Activated CD8-positive, alpha-beta T cell treated with anti-CD3 and anti-CD28 coated beads for 36 hours (primary cell): ENCODE data around the gene AGPAT1. TPM values are rescaled to one million over a fixed set of nuclear protein-coding genes. Genes with fewer than 3 reads are reported as not detected.
A peak's percentile ranks its signal among the peaks of the same experiment; 100 is the strongest.

ENCODE experiments used
- ATAC-seq: fragments of 200-7000 bp; cut with Tn5 transposase; one replicate; pipeline ENCODE4 v1.10.0; 2021; ENCODE audit warnings: mild to moderate bottlenecking, moderate library complexity
- CTCF ChIA-PET: fragments of 350-600 bp; sonication (Branson Sonifier 250); formaldehyde crosslinking; loops from one replicate; lab custom pipeline; 2021; ENCODE audit warnings: antibody characterized with exemption; lab: Charles Lee
- POLR2A ChIA-PET: fragments of 350-600 bp; sonication (Branson Sonifier 250); formaldehyde crosslinking; loops from one replicate; lab custom pipeline; 2021; ENCODE audit warnings: antibody characterized with exemption; lab: Charles Lee
- DNase-seq: peaks from one replicate; pipeline ENCODE4 v3.0.0-alpha.2; 2020
- H3K27ac Mint-ChIP-seq: one replicate; pipeline ENCODE4 v1.8.0; 2021; ENCODE audit warnings: mild to moderate bottlenecking, mixed read lengths
- H3K27me3 Mint-ChIP-seq: one replicate; pipeline ENCODE4 v1.8.0; 2021; ENCODE audit warnings: mixed read lengths
- H3K36me3 Mint-ChIP-seq: one replicate; pipeline ENCODE4 v1.8.0; 2021; ENCODE audit warnings: low read depth, mixed read lengths
- H3K4me1 Mint-ChIP-seq: one replicate; pipeline ENCODE4 v1.8.0; 2021; ENCODE audit warnings: low read depth, mixed read lengths
- H3K4me3 Mint-ChIP-seq: one replicate; pipeline ENCODE4 v1.8.0; 2021; ENCODE audit warnings: mild to moderate bottlenecking, moderate library complexity, mixed read lengths
- H3K9me3 Mint-ChIP-seq: one replicate; pipeline ENCODE4 v1.8.0; 2021; ENCODE audit warnings: mixed read lengths
- CTCF ChIP-seq: fragments of 200-600 bp; IDR thresholded peaks from one replicate; pipeline ENCODE4 v1.8.0; 2022; ENCODE audit warnings: antibody characterized with exemption, mild to moderate bottlenecking
- intact Hi-C: fragments of 100-400 bp; cut with micrococcal nuclease; formaldehyde crosslinking; loops from one replicate; pipeline ENCODE4 v1.10.0; 2022
- total RNA-seq, 2 experiments: library from RNA; stranded (reverse); gene quantifications; one replicate each; pipeline ENCODE4 v1.2.3, GENCODE V29; 2021

Gene AGPAT1
- total RNA-seq, 2 experiments from 2014 or later, result 24.6 to 28.7 TPM

GRCh38 chr6:32127409-32127716 is 48.5 kb downstream of the AGPAT1 start:
- no peaks in the 10 kb centered on the region for H3K9me3 Mint-ChIP-seq
- ATAC-seq (no peak), DNase-seq (no peak)
- POLR2A ChIA-PET, result interaction anchor here (1.0 to 4.2 kb wide), 4 partner anchors 10 to 156 kb away, joined by 3 to 23 read pairs (median 5); partner anchors contain the start of gene DXO
- H3K27ac Mint-ChIP-seq, result peak overlapping the region; percentile 97
- intact Hi-C loops, result no loop called here
- peaks cover 17% of the 10 kb centered on the region for H3K36me3 Mint-ChIP-seq
- CTCF ChIA-PET, result interaction anchor here (0.8 to 4.4 kb wide), 5 partner anchors 9 to 68 kb away, joined by 3 to 41 read pairs (median 5); partner anchors contain the start of gene GPSM3
- H3K27me3 Mint-ChIP-seq, result no peaks in the 10 kb centered on the region
- peaks cover 37% of the 10 kb centered on the region for H3K4me1 Mint-ChIP-seq
- peak overlapping the region; percentile 98 for H3K4me3 Mint-ChIP-seq
- no peak for TF ChIP-seq CTCF

- Mint-ChIP-seq H3K9me3 (no peaks in the 10 kb centered on the region), H3K4me1 (peaks cover 37% of the 10 kb centered on the region), H3K27ac (peak overlapping the region; percentile 97), H3K36me3 (peaks cover 20% of the 10 kb centered on the region), H3K27me3 (no peaks in the 10 kb centered on the region), H3K4me3 (peak overlapping the region; percentile 98)
- no peak for TF ChIP-seq CTCF
- intact Hi-C loops, result no loop called here
- no peak for ATAC-seq
- ChIA-PET CTCF (interaction anchor here (0.8 to 4.4 kb wide), 3 partner anchors 9 to 66 kb away, joined by 3 to 41 read pairs (median 5); partner anchors contain the start of gene GPSM3), POLR2A (interaction anchor here (1.0 to 4.2 kb wide), 2 partner anchors 9 to 155 kb away, joined by 3 to 23 read pairs; partner anchors contain the start of gene DXO)
- no peak for DNase-seq
These were observed 49.0 kb downstream of the AGPAT1 start for GRCh38 chr6:32126880-32127279.

DNA sequence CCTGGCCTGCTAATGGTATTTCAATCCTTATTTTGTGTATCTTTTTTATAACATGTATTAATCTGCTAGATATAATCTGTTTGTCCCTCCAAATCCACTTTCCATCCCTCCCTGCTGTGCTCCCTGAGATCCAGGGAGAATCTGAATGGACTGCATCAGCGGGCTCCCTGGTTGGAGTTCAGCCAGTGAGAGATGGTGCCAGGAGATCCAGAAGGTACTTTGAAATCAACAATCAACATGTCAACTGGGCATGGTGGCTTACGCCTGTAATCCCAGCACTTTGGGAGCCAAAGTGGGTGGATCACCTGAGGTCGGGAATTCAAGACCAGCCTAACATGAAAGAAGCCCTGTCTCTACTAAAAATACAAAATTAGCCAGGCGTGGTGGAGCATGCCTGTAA is 52.2 kb downstream of the AGPAT1 start:
- ATAC-seq, result no peak
- Mint-ChIP-seq H3K27me3 (no peaks in the 10 kb centered on the region), H3K4me3 (no peak overlapping the region), H3K36me3 (peaks cover 32% of the 10 kb centered on the region), H3K27ac (no peak overlapping the region), H3K4me1 (peaks cover 29% of the 10 kb centered on the region), H3K9me3 (no peaks in the 10 kb centered on the region)
- ChIA-PET POLR2A (no interaction called here), CTCF (no interaction called here)
- no peak for DNase-seq
- no peak for TF ChIP-seq CTCF
- intact Hi-C loops, result no loop called here

DNA sequence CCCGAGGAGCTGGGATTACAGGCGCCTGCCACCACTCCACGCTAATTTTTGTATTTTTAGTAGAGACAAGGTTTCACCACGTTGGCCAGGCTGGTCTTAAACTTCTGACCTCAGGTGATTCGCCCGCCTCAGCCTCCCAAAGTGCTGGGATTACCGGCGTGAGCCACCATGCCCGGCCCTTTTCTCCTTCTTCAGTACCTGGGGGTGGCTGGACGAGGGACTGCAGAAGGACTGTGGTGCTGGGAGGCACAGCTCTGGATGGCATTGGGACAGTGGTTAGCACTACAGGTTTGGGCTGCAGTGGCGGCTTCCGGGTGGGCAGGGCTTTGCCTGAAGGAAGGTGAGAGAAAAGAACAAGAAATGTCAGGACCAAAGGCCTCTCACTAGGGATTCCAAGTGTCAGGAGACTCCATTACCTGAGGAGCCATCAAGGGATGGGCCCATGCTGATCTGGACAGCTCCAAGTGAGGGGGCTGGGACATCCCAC is 55.3 kb downstream of the AGPAT1 start:
- Mint-ChIP-seq H3K4me3 (no peak overlapping the region), H3K27ac (no peak overlapping the region), H3K4me1 (peaks cover 9% of the 10 kb centered on the region), H3K27me3 (no peaks in the 10 kb centered on the region), H3K9me3 (no peaks in the 10 kb centered on the region), H3K36me3 (peaks cover 31% of the 10 kb centered on the region)
- ChIA-PET POLR2A (interaction anchor here (1.3 kb wide), 1 partner anchor 20 kb away, joined by 3 read pairs; no protein-coding TSS in a partner anchor), CTCF (interaction anchor here (4.6 kb wide), 1 partner anchor 29 kb away, joined by 38 read pairs; no protein-coding TSS in a partner anchor)
- ATAC-seq (no peak), DNase-seq (no peak)
- intact Hi-C loops, result no loop called here
- TF ChIP-seq CTCF, result no peak
